ENCODE measurements around the gene DDA1. TPM values are rescaled to one million over a fixed set of nuclear protein-coding genes. Genes with fewer than 3 reads are reported as not detected.

Gene DDA1
- total and polyA plus RNA-seq, 9 of the 15 experiments (the other 6 are each of a cell fraction or from before 2014, with no cell fraction given), result 1.4 to 83.8 (median 33.8) TPM

DNA sequence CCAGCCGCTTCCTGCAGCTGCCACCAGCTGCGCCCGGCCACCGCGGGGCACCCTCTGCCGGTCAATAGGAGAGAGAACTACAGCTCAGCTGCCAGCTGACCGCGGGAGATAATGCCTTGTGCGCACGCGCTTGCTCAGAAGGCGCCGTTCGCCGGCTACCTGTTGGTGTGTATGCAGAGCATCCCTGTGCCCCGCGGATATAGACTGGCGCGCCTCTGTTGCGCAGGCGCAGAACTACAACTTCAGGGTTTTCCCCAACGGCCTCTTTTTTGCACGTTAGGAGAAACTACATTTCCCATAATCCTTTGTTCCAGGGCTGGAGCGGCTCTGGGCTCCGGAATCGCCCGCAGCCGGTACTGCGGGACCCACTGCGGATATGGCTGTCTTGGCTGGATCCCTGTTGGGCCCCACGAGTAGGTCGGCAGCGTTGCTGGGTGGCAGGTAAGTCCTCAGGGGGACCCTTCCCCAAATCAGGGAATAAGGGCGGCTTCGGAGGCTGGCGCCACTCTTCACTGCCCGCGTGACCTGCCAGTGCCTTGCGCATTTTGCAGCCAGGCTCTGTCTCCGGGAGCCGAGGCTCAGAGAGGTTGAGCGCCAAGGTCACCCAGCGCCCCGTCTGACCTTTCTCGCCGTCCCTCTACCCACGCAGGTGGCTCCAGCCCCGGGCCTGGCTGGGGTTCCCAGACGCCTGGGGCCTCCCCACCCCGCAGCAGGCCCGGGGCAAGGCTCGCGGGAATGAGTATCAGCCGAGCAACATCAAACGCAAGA, 3.7 kb upstream of the DDA1 start, which contains the start of gene MRPL34 (continued):
- TF ChIP-seq CREB5 (CRISPR knock-in tag; IDR thresholded peaks at IDR 0.05) (no peak), TSC22D4 (tag; IDR thresholded peaks at IDR 0.05) (no peak), PRMT5 (CRISPR knock-in tag; IDR thresholded peaks at IDR 0.05) (no peak), SMAD3 (CRISPR knock-in tag; conservative IDR thresholded peaks at IDR 0.05) (no peak), ZEB2 (IDR thresholded peaks at IDR 0.05) (peak; percentile 78), ZNF77 (CRISPR knock-in tag; IDR thresholded peaks at IDR 0.05) (no peak), POLR3A (IDR thresholded peaks at IDR 0.05; ENCODE audit: borderline replicate concordance, extremely low read depth, insufficient read depth, insufficient read length) (no peak), SMAD4 (CRISPR knock-in tag; conservative IDR thresholded peaks at IDR 0.05) (peak; percentile 60), KAT7 (CRISPR knock-in tag; IDR thresholded peaks at IDR 0.05; ENCODE audit: borderline replicate concordance) (no peak), ZNF830 (CRISPR knock-in tag; IDR thresholded peaks at IDR 0.05) (no peak), U2AF1 (optimal IDR thresholded peaks at IDR 0.05; ENCODE audit: low read depth, low read length) (peak; percentile 22), POU5F1 (IDR thresholded peaks at IDR 0.05; ENCODE audit: borderline replicate concordance, low read depth, low read length, partially characterized antibody) (no peak), NCOA4 (IDR thresholded peaks at IDR 0.05; ENCODE audit: partially characterized antibody) (no peak), SNIP1 (IDR thresholded peaks at IDR 0.05; ENCODE audit: low read depth) (no peak), NFE2 (IDR thresholded peaks at IDR 0.05; ENCODE audit: low read depth) (no peak), ZNF644 (tag; IDR thresholded peaks at IDR 0.05; ENCODE audit: low read depth) (no peak), TRIM24 (IDR thresholded peaks at IDR 0.05) (0 out of 4 replicates have a peak, but pooled peaks of 1 of the 2 experiments have one; percentile 23), ELF2 (CRISPR knock-in tag; IDR thresholded peaks at IDR 0.05) (no peak)
- TF ChIP-seq, protein P1, sequence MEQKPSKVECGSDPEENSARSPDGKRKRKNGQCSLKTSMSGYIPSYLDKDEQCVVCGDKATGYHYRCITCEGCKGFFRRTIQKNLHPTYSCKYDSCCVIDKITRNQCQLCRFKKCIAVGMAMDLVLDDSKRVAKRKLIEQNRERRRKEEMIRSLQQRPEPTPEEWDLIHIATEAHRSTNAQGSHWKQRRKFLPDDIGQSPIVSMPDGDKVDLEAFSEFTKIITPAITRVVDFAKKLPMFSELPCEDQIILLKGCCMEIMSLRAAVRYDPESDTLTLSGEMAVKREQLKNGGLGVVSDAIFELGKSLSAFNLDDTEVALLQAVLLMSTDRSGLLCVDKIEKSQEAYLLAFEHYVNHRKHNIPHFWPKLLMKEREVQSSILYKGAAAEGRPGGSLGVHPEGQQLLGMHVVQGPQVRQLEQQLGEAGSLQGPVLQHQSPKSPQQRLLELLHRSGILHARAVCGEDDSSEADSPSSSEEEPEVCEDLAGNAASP (IDR thresholded peaks at IDR 0.05), result no peak
- TF ChIP-seq, protein P2, sequence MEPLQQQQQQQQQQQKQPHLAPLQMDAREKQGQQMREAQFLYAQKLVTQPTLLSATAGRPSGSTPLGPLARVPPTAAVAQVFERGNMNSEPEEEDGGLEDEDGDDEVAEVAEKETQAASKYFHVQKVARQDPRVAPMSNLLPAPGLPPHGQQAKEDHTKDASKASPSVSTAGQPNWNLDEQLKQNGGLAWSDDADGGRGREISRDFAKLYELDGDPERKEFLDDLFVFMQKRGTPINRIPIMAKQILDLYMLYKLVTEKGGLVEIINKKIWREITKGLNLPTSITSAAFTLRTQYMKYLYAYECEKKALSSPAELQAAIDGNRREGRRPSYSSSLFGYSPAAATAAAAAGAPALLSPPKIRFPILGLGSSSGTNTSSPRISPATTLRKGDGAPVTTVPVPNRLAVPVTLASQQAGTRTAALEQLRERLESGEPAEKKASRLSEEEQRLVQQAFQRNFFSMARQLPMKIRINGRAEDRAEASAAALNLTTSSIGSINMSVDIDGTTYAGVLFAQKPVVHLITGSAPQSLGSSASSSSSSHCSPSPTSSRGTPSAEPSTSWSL (CRISPR knock-in tag; IDR thresholded peaks at IDR 0.05; ENCODE audit: borderline replicate concordance), result 0 out of 2 replicates have a peak, but pooled peaks have one; percentile 76
- TF ChIP-seq, protein P3, sequence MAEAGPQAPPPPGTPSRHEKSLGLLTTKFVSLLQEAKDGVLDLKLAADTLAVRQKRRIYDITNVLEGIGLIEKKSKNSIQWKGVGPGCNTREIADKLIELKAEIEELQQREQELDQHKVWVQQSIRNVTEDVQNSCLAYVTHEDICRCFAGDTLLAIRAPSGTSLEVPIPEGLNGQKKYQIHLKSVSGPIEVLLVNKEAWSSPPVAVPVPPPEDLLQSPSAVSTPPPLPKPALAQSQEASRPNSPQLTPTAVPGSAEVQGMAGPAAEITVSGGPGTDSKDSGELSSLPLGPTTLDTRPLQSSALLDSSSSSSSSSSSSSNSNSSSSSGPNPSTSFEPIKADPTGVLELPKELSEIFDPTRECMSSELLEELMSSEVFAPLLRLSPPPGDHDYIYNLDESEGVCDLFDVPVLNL (CRISPR knock-in tag; IDR thresholded peaks at IDR 0.05; ENCODE audit: low read depth), result 0 out of 2 replicates have a peak, but pooled peaks have one; percentile 3

All from K562 (cell line).